Measurements from ENCODE around the gene FPGS.

DNA sequence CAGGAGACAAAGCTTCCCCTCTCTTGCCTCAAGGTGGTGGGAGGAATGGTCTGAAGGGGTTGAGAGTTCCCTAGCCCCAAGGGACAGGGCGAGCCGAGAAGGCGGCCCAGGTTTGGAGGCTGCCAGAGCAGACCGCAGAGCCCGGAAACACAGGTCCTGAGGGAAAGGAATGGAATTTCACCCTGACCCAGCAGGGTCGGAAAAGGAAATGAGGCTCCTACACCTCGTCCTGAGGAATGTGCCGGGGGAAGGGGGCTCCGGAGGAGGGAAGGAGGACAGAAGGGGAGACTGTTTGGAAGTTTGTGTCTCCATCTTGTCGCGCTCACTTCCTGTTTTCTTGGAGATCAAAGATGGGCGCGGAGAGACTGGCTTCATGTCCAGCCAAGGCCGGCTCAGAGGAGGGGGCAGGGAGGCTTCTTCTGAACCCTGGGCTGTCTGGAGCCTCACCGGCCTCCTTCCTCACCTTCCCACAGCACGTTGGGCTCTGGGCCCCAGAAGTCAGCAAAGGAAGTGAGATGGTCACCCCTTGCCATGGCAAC, 42.2 kb downstream of the FPGS start:
- TF ChIP-seq, protein P1, sequence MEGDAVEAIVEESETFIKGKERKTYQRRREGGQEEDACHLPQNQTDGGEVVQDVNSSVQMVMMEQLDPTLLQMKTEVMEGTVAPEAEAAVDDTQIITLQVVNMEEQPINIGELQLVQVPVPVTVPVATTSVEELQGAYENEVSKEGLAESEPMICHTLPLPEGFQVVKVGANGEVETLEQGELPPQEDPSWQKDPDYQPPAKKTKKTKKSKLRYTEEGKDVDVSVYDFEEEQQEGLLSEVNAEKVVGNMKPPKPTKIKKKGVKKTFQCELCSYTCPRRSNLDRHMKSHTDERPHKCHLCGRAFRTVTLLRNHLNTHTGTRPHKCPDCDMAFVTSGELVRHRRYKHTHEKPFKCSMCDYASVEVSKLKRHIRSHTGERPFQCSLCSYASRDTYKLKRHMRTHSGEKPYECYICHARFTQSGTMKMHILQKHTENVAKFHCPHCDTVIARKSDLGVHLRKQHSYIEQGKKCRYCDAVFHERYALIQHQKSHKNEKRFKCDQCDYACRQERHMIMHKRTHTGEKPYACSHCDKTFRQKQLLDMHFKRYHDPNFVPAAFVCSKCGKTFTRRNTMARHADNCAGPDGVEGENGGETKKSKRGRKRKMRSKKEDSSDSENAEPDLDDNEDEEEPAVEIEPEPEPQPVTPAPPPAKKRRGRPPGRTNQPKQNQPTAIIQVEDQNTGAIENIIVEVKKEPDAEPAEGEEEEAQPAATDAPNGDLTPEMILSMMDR (IDR thresholded peaks at IDR 0.05) = no peak
- no peak for TF ChIP-seq EZH2 (IDR thresholded peaks at IDR 0.05; ENCODE audit: borderline replicate concordance, insufficient read depth, low read depth, low read length, poor library complexity, severe bottlenecking)

All from B cell (primary cell).